ENCODE results near the gene METTL21C.

The METTL21C gene

DNA sequence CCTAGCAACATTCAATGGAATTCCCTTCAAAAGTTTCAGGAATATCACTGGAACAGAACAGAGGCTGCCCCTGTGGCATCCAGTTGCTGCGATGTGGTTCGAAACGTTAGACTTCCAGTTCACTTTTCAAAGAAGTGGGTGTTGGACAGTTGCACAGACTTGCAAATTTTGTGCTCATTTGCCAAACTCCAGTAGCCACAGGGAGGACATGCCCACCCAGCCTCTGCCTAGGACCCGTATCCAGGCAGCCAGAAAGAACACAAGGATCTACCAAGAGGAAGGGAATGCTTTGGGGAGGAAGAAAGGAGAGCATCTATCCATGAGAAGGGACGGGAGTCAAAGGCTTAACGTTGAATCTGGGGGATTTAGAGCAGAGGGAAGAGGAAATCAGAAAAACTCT lies at the start of gene METTL21C:
METTL21C (minus strand) TSS at position 108 of the 400 bp plus-strand sequence. CDS start 546 bp downstream, outside the sequence.
- DNase-seq = no peak

DNA sequence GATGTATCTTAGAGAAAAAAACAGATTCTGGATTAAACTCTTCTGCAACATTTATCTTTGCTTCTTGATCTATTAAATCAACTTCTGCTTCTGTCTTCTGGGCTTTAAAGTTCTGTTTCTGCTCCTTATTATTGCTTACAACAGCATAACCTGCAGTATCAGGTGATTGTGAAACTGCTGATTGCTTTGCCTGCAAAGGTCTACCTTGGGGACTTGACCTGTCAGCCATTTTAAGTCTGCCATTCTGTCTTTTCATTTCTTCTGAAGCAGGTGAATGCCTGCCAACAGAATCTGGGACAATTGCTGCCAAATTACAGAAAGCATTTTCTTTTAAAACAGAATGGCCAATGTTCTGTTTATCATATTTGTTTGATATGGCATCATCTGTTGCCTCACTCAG lies 47.7 kb upstream of the METTL21C start:
- no peak for DNase-seq

DNA sequence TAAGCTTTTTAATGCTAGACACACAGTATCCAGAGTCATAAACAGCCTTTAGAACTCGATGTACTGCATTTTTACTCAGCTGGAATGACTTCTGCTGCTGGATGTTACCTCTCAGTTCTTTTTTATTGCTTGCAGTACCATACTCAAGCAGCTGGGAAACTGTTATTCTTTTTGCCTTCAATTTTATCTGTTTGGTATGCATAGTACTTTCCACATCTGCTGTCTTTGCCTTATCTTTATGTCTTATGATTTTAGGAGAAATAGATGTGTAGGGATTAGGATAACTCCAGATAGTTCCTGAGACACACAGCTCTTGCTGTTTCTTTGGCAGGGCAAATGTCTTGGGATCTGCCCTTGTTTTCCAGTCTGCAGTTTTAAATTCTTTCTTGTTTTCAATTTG lies 47.3 kb upstream of the METTL21C start:
- no peak for DNase-seq

DNA sequence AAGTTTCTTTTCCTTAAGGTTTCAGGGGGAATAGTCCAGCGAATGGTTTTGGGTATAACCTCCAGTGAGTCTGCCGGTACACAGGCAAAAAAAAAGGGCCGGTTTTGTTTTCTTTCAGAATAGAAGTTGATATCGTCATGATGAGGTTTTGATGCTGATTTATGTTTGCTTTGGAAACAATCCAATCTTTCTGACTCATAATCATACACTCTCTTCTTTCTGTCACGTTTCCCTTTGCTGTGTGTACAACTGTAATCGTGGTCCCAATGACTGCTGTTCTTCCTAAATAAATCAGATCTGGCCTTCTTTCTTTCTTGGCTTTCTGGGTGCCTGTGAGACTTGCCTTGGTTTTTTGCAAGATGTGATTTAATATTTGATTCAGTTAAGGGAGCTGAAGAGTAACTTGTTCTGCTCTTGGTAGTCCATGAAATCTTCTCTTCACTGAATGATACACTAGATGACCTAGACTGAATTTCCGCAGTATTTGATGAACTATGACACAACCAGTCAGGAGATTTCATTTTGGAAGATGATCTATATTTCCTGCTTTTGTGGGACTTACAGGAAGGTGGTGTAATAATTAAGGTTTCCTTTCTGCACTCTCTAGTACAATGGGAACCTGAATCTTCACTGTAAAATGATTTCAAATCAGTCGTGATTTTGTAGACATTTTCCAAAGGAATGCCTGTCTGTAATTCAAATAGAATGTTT lies 34.9 kb upstream of the METTL21C start:
- DNase-seq = no peak

DNA sequence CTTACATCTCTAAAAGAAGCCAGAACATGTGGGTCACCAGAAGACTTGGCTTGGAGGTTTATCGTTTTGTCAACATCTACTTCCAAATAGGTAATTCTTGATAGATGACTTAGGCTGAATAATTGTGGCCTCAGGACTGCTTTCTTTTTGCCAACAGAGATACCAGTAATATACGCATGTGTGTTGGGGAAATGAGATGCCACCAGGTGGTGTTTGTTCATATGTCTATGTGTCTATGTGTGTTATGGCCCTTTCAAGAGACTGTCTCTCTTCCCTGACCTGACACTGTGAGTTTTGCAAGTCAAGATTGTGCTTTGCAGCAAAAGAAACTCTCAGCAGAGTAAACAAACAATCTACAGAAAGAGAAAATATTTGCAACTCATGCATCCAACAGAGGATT lies 31.6 kb upstream of the METTL21C start:
- no peak for DNase-seq

DNA sequence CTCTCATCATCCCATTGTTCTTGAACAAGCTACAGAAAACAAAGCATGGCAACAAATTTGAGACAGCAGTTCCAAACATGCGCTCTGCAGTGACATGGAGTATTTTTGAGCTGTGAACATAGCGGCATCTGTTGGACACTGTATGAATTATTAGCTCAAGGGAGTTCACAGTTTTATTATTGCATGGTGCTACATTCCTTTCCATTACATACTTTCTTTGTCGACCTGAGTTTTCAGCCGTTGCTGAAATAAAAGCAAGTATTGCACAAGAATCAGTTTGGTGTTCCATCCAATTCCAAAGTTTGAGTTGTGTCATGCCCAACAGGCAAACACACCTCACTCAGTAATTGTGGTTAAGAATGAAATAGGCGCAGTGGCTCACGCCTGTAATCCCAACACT lies 30.1 kb upstream of the METTL21C start:
- DNase-seq = no peak

DNA sequence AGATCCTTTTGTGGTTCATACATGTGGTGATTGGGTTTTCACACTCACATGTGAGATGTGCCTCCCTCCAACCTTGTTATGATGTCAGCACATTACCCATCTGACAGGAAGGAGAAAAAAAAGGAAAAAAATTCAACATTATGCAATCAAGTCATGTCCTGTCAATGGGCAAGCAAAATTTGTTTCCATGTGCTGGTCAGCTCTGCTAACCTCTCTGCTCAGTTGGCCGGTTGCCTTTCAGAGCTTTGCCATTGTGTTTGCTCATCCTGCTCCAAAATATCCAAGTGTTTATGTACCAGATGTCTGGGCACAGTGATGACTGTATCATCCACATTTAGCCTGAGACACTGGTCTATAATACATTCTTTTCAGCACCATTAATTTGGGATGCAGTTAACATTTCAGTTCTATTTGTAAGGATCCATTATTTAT lies 27.0 kb upstream of the METTL21C start:
- DNase-seq = no peak

DNA sequence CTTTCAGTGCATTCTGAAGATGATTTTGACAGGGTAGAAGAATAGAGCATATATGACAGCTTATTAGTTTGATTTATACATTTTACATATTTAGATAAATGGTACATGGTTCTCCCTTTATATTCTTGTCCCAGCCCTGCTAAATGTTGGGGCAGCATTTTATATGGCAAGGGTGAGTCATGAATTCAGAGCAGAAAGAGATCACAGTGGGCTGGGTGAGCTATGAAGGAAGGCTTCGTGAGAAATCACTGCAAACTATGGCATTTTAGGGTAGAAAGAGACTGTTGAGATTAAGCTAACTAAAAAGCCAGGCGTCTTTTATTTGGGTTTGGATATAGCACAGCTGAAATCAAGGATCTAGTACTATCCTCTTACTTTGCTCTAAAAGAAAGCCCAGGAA lies 23.9 kb upstream of the METTL21C start:
- no peak for DNase-seq

DNA sequence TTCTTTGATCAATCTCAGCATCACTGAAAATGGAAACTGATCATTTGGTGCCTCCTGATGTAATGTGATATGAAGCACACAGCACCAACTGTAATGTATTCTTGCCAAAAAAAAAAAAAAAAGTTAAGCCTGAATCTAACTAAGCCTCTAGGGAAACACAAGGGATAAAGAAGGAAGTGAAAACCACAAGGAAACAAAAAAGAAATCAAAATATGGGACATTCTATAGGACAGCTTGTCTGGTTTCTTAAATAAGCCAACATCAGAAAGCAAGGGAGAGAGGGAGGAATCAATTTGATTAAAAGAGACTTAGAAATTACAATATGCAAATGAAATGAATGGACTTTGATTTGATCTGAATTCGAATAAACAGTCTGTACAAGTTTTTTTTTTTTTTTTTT lies 20.6 kb upstream of the METTL21C start:
- no peak for DNase-seq

DNA sequence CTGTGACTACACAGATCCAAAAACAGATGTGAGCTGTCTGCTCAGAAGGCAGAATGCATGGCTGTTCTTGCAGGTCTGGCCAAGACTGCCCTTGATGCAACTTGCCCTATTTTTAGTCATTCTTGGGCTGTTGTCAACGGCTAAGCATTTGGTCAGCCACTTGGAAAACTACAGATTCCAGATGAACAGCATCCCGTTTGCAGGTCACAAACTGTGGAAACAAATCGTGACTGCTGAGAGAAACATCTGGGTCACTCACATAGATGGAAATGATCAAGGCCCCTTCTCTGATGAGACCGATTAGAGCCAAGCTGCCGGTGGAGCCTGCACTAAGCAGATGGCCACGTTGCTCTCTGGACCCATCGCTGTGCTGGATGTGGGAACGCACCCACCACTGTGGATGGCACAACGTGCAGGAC lies 15.4 kb upstream of the METTL21C start:
- no peak for DNase-seq

DNA sequence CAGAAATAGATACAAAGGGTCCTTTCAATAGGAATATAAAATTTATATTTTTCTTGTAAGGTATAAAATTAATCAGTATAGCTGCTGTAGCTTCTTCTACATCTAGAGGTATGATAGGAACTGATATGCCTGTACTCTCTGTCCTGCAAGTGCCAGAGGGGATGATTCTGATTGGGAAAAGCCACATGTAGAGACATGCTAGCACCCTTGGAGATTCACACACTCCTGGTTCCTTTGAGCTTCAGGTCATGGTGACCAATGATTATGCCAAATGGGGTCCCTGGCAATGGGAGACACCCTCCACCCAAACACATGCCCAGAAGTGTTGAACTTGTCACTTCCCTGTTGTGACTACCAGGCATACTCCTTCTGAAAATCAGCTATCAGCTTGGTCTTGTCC lies 14.7 kb upstream of the METTL21C start:
- no peak for DNase-seq

DNA sequence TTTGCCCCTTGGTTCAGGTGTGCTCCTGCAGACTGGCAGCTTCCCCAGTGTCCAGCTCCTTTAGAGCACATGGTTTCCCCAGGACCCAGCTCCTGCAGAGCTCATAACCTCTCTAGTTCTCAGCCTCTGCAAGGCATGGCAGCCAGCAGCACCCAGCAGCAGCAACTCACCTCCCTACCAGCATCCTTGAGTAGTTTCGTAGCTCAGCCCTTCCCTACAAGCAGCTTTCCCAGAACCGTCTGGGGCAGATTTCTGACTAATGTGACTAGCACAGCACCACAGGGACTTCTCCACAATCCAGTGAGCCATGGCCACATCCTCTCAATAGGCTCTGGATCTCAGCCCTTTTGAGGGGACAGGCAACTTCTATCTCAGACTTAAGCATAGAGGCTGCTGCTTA lies 14.1 kb upstream of the METTL21C start:
- DNase-seq = no peak

DNA sequence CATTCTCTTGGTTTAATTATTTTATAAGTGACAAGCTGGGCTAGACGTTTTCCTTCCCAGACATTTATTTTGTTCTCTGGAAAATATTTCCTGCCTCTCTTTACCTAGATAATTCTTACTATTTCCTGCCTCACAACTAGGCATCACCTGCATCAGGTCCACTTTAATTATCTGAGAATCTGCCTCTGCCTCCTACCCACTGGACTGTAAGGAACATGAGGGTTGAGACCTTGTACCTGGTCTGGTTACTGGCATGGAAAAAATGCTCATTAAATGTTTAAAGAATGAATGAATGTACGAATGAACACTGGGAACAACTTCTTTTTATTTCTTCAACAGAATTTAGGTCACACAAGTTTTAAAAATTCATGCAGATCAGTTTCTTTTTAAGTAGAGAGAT lies 13.4 kb upstream of the METTL21C start:
- no peak for DNase-seq

DNA sequence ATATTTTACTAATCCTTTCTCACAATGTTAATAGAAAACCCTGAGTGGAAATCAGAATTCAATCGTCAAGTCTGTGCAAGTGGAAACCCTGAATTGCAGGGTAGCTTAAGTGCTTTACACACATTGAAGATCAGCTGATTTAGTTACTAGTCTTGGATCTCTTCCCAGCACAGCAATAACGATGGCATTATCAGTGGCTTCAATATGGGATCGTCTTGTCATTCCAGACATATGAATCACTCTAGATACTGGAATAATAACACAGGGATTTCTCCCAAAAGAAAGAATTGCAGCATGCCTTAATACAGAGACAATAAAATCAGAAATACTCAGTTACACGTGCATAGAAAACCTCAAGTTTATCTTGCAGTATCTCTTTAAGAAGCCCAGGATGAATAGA lies 12.6 kb upstream of the METTL21C start:
- no peak for DNase-seq

DNA sequence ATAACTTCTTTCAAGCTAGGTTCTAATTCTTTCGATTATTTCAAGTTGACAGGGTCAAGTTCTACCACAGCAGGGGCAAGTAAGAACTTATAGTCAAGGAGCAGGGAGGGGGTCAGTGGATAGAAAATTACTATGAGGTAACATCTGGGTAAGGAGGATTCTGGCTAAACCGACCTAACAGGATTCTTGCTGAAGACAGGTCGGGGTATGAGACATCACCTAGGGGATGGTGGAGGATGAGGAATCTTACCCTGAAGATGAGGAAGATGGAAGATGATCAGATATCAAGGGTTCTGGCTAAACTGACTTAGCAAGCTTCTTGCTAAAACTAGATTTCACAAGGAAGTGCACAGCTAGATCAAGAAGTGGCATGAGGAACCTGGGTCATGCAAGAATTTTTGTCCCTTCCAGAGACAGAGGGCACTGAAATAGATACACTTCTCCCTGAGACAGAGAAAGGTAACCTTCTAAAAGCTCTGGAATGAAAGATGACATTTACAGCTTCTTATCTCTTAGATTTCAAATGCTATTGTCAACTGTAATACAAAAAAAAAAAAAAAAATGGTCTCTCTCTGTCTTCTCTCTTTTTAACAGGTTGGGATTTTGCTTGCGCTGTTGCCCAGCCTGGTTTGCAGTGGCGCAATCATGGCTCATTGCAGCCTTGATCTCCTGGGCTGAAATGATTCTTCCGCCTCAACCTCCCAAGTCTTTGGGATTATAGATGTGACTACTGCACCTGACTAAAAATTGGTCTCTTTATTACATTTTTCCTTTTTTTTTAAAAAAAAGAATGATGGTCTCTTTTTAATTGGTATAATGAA lies 9.6 kb upstream of the METTL21C start:
- DNase-seq = no peak

DNA sequence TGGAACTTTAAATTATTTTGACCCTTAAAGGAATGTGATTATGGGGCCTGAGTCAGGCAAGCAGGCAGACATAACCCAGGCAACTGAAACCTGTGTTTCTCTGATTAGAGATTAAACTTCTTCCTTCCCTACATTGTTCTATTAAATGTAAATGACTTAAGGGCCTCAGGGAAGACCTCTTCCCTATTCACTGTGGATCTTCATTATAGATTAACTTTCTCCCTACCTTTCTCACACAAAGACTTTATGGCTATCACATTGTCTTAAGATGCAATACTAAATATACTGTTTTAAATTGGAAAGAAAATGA lies 8.8 kb upstream of the METTL21C start:
- no peak for DNase-seq

DNA sequence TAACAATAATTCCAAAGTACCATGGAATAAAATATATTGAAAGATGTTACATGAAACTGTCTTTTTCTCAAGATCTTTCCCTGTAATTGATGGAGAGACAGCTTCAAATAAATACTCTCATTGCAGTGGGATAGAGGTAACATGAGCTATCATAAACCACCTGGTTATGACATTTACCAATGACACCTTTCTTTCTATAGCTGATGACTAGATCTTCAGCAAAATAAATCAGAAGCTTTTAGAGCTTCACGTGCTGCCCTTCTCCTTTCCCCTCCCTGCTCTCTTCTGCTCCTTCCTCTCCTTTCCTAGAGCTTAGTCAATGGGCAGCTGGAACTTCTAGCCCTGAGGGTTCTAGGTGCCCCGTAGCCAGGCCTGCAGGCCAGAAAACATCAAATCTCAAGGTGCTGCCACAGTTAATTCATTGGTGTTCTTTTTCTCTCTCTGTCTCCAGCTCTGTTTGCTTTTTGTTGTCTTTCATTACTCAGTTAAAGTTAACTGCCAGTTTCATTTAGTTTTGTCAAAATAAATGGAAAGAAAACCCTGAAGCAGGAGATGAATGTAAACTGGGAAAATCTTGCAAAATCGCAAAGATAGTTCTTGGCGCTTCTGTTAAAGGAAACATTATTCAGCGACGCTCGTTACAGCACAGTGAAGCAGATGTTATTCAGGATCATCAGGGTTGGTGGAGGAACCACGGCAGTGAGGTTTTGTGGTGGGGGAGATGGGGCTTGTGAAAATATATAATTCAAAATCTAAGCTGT lies 8.3 kb upstream of the METTL21C start:
- no peak for DNase-seq

DNA sequence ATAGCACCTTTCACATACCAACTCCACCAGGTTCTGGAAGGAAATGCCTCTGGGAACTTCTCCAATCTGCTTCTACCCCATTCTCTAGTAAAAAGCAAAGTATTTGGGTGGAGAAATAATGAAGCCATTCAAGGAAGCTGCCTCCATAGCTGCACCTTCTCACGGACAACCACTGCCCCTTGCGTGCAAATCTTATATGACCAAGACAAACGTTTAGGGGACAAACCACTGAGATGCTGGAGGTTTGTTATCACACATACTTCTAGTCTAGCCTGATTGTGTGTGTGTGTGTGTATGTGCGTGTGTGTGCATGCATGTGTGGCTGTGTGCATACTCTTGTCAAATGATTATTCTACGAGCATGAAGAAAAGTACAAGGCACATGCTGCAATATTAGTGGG lies 6.5 kb upstream of the METTL21C start:
- no peak for DNase-seq

DNA sequence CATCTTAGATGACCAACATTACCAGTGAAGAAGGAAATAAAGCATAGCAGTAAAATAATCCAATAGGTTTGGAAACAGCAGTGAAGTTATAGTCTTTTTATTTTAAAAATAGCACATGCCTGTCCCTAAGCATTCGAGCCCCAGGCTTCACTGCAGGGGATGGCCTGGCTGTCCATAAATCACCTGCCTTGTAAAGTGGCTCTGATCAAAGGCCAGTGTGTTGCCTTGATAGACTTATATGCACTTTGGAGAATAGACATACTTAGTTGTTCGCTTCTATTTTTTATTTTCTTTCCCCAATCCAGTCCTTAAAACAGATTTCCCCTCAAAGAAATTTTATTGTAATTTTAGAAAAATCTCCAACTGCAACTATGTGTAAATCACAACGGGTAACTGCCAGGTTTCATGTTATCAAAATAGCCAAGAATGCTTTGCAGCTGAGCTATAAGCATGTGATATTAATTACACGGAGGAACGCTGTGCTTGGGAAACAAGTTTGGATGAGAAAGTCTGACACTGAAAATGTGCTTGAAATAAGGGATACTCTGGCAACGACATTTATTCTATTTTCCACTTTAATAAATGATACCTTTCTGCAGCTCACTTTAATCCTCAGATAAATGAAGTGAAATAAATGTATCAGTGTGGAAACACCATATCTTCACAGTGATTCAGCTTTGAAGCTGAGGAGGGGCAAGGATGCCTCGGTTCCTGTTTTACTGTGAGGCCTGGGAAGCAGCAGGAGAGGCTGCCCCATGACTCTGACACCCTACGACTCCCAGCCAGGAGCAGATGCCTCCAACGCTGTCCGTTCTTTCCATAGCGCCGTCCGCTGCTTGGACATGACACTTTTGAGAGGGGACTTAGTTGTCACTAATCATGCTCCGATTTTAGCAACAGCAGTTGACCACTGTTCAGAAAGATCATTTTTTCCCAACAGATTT lies 5.5 kb upstream of the METTL21C start:
- DNase-seq = no peak

DNA sequence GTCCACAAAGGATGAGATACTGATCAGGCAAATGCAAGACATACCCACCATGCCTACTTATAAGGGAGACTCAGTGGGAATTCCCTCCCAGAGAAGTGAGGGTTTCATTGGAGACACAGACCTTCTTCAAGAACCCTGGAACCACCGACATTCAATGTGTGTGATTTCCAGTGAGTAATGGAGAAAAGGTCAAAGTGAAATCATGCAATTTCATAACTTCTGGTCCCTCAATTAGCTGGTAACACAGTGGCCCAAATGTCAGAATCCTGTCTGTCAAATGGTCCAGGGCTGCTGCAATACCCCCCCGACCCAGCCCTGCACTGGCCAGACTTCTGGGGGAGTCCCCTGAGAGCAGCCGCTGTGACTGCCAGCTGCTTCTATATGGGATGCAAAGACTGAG lies 4.7 kb upstream of the METTL21C start:
- DNase-seq = no peak

DNA sequence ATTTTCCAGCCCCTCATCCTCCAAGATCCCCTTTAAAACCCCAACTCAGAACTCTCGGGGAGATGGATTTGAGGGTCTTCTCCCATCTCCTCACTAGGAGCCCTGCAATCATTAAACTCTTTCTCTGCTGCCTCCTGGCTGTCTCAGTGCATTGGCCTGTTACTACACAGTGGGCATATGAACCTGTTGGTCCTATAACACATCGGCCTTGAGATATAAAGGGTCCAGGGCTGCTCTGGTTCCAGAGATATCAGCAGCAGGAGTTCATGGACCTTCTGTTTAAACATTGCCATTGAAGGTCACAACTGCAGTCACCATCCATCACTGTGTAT lies 3.8 kb upstream of the METTL21C start:
- DNase-seq = no peak

DNA sequence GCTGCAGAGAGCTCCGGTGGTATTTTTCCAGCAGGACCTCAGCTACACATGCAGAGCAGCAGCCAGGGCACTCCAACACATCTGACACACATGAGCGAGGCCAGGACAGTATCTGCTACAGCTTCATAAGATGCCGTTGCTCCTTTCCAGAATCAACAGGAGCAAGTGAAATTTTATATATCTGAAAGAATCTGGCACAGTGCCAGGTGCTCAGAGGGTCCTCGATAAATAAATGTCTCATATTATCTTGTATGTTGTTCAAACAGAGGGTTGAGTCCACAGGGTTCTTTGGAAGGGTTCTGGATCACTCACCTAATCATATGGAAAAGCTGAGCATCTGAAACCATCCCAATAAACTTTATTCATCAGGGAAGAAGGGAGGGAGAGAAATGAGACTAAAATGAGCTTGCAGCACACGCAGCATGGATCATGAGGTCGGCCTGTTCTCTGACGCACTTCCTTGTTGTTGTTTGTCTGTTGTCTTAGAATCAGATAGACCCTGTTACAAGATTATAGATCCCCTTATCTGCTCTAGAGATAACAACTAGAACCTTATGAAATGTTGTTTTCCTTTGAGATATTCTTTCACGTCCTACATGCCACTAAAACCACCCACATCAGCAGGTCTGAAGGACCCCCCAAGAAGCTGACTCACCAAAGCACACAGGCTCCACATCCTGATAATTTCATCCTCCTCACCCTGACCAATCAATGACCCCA lies 3.2 kb upstream of the METTL21C start:
- DNase-seq = no peak
